KOPT-K1 (cell line): ENCODE data around the gene DRC3.
"Not testable (repeated sequence)": the region's sequence is repeated elsewhere in the genome, so short reads cannot be mapped to it uniquely, and the experiment has no call there.

ENCODE experiments used
- H3K27ac ChIP-seq: fragments of 200-600 bp; sonication (generic); 2 replicates; pipeline ENCODE4 v1.5.1; 2016; ENCODE audit warnings: antibody characterized with exemption, mild to moderate bottlenecking, low read depth, low read length; ENCODE audit not compliant: poor library complexity, severe bottlenecking
- H3K36me3 ChIP-seq: fragments of 200-600 bp; sonication (generic); 2 replicates; pipeline ENCODE4 v1.5.1; 2017; ENCODE audit warnings: antibody characterized with exemption, mild to moderate bottlenecking, low read length, moderate library complexity; ENCODE audit not compliant: insufficient read depth
- H3K9me3 ChIP-seq: fragments of 200-600 bp; sonication (generic); 2 replicates; pipeline ENCODE4 v1.5.1; 2017; ENCODE audit warnings: antibody characterized with exemption, low read length, mild to moderate bottlenecking; ENCODE audit not compliant: insufficient read depth, poor library complexity, severe bottlenecking

The DRC3 gene

DNA sequence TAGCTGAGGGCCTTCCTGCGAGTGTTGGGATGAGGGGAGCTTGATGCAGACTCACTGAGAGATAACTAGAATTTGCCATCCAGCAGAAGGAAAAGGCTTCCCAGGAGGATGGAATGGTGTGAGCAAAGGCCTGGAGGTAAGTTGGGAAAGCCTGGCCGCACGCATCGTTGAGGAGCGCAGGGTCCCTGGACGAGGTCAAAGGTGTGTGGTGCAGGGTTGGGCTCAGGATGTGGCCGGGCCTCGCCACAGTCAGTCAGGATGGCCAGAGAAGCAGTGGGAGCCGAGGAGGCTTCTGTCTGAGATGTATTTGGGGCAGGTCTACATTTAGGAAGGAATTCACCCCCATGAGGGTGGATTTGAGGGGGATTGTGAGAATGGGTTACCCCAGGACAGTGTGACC, 16.4 kb downstream of the DRC3 start:
- Histone ChIP-seq H3K36me3 (no peaks in the 10 kb centered on the region), H3K27ac (no peak overlapping the region), H3K9me3 (no peaks in the 10 kb centered on the region)

DNA sequence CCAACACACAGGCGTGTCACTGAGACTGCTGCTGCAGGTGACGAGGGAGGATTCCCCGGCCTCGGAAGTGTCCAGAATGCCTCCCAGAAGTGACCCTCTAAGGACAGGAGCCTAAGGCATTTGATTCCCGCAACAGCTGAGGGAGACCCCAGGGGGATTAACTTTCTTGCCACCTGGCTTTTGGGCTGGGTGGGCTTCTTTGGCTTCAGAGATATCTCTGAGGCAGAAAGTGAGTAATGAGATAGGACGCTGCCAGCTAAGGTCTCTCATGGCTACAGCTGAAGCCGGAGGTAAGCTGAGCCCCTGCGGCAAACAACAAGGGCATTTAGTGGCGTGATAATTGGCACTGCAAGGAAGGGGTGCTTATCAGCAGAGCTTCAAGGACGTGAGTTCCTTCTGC, 17.0 kb downstream of the DRC3 start:
- Histone ChIP-seq H3K9me3 (no peaks in the 10 kb centered on the region), H3K36me3 (no peaks in the 10 kb centered on the region), H3K27ac (no peak overlapping the region)

DNA sequence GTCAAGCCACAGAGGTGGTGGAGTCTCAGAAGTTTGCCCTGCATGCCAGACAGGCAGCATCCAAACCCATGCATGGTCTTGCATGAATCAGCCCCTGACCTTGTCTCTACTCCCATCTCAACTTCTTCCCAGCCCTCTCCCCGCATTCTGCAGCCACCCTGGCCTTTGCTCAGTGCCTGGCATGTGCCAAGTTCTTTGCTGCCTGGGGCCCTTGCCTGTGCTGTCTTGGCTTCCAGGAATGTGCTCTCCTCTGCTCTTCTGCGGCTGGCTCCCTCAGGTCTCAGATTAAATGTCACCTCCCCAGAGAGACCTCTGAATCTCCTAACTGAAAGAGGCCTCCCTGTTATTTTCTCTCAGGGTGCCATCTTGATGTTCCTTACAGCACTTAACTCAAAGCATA, 17.6 kb downstream of the DRC3 start:
- Histone ChIP-seq H3K36me3 (no peaks in the 10 kb centered on the region), H3K9me3 (no peaks in the 10 kb centered on the region), H3K27ac (no peak overlapping the region)

DNA sequence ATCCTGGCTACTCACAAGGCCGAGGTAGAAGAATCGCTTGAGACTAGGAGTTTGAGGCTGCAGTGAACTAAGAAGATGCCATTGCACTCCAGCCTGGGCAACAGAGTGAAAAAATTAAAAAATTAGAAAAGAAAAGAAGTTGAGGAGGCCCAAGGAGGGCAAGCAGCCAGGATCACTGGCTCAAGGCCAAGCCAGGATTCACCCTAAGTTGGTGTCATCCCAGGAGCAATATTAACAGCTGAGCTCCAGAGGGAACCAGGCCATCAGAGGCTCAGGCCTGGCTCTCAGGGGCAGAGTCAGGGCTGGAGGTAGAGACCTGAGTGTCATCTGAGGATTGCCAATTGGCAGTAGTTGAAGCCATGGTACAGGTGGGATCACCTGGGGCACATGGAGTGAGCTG, 20.7 kb downstream of the DRC3 start:
- H3K36me3 ChIP-seq: no peaks in the 10 kb centered on the region
- no peak overlapping the region for H3K27ac ChIP-seq
- H3K9me3 ChIP-seq: no peaks in the 10 kb centered on the region

DNA sequence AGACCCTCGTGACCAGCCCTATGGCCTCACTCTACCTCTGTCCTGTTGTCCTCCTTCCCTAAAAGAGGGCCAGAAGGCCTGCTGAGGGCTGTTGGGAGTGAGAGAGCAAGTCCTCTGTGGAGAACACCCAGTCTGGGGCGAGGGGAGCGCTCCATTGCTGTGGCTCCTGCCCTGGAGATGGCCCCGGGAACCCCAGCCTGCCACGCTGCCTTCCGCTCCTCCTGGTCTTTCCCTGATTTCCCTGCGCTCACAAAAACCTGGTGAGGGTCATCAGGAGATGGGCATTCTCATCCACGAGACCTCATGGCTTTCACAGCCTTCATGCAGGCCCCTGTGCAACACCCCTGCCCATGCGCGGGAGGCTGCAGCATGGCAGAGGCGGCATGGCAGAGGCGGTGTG, 21.2 kb downstream of the DRC3 start:
- no peaks in the 10 kb centered on the region for H3K36me3 ChIP-seq
- H3K9me3 ChIP-seq: no peaks in the 10 kb centered on the region
- no peak overlapping the region for H3K27ac ChIP-seq

DNA sequence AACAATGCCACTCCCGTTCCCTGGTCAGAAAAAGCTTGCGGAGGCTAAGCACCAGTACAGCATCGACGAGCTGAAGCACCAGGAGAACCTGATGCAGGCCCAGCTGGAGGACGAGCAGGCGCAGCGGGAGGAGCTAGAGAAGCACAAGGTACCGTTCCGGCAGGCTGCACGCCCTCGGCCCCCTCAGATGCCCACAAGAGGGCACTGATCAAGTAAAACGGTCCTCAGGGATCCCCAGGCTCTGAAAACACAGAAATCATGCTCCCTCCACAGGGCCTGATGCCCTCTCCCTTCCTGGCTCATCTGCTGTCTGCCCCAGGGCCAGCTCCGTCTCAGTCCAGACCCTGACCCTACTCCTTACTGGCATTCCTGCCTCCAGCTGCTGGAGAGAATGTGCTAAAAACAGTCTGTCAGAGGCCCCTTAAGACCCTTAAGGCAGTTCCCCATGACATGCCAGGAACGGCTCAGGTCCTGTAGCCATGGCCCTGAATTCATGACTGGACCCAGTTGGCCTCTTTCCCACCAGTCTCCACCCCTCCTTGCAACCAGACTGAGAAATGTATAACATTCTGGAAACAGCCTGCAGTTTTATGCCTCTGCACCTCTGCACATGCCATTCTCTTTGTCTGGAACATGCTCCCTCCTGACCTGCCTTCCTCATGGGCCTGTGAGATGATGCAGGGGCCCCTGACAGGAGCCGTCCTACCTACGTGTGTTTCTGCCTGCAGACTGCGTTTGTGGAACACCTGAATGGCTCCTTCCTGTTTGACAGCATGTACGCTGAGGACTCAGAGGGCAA, 21.8 kb downstream of the DRC3 start:
- H3K9me3 ChIP-seq: no peaks in the 10 kb centered on the region
- H3K36me3 ChIP-seq: no peaks in the 10 kb centered on the region
- H3K27ac ChIP-seq: no peak overlapping the region

DNA sequence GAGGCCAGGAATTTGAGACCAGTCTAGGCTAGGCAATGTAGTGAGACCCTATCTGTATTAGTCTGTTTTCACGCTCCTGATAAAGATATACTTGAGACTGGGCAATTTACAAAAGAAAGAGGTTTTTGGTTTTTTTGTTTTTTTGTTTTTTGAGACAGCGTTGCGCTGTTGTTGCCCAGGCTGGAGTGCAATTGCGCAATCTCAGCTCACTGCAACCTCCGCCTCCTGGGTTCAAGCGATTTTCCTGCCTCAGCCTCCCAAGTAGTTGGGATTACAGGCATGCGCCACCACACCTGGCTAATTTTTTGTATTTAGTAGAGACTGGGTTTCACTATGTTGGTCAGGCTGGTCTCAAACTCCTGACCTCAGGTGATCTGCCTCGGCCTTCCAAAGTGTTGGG, 23.2 kb downstream of the DRC3 start:
- H3K9me3 ChIP-seq, H3K27ac ChIP-seq, H3K36me3 ChIP-seq: not testable (repeated sequence)

DNA sequence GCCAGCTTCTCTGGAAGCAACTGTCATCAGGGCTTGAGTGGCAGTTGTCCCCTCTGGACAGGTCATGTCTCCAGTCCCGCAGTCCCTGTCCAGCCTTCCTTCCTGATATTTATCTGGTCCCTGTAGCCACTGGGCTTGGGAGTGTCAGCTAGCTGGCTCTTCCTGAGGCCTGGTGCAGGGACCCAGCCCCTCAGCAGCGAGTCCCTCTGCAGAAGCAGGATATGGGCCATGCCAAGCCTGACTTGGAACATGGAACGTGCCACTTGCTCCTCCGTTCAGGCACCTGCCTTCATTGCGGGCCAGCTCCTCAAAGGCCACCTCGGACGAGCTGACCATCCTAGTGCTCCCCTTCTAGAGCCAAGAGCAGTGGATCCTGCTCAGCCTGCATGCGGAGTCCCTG, 26.3 kb downstream of the DRC3 start:
- no peaks in the 10 kb centered on the region for H3K36me3 ChIP-seq
- no peaks in the 10 kb centered on the region for H3K9me3 ChIP-seq
- no peak overlapping the region for H3K27ac ChIP-seq

DNA sequence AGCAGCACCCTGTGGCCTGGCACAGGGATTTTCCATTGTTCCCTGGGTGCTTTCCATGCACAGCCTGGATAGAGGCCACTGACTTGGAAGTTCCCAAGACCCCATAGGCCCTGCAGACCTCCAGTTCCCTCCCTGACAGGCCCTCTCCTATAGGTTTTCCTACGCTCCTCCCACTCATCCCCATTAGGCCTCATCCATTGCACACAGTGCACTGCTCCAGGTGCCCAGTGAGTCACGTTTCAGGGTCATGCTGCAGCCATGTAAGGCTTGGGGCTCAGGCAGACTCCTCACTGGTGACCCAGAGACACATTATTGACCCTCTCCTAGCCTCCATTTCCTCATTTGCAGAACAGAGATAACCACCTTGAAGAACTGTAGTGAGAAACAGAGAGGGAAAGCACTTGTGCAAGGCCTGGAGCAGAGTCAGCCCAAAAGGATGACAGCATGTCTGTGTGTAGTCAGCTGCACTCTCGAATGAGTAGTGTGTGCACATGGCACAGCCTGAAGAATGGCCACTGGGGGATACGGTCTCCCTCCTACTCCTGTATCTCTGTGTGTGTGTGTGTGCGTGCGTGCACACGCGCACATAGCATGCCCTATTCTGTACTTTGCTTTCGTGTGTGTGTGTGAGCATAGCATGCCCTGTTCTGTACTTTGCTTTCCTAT, 26.8 kb downstream of the DRC3 start:
- no peak overlapping the region for H3K27ac ChIP-seq
- H3K9me3 ChIP-seq: no peaks in the 10 kb centered on the region
- H3K36me3 ChIP-seq: no peaks in the 10 kb centered on the region

DNA sequence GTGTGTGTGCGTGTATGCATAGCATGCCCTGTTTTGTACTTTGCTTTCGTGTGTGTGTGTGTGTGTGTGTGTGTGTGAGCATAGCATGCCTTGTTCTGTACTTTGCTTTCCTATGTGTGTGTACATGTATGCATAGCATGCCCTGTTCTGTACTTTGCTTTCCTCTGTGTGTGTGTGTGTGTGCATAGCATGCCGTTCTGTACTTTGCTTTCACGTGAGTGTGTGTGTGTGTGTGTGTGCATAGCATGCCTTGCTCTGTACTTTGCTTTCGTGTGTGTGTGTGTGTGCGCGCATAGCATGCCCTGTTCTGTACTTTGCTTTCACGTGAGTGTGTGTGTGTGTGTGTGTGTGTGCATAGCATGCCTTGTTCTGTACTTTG, 27.4 kb downstream of the DRC3 start:
- Histone ChIP-seq H3K9me3 (no peaks in the 10 kb centered on the region), H3K36me3 (no peaks in the 10 kb centered on the region), H3K27ac (no peak overlapping the region)

DNA sequence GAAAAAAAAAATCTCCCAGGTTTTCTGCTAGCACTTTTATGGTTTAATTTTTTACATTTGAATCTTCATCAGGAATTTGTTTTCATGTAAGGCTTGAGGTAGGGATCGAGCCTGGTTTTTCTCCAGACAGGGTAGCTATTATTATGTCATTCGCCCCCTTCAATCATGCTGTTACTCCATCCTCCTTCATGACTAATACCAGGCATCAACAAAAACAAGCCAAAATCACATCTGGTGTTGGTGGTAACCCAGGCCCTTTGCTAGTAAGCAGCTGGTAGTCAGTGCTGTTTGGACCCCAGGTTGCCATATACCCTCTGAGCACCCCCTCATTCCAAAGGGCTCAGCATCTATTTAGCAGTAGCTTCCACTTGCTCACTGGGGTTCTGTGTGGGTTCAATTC, 29.5 kb downstream of the DRC3 start:
- Histone ChIP-seq H3K27ac (no peak overlapping the region), H3K36me3 (no peaks in the 10 kb centered on the region), H3K9me3 (no peaks in the 10 kb centered on the region)

DNA sequence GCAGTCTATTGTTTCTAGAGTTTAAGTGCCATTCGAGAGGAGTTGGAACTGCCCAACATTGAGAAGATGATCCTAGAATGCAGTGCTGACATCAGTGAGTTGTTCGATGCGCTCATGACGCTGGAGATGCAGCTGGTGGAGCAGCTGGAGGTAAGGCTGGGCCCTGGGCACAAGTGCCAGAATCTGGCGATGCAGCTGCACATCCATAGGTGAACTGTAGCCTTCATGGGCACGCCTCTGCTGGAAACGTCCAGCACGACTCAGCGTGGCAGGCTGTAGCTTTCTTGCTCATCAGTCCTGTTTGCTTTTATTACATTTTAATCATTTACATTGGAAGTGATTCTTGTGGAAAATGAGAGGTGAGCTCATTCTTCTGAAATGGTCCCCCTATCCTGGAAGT, 31.7 kb downstream of the DRC3 start:
- Histone ChIP-seq H3K36me3 (no peaks in the 10 kb centered on the region), H3K9me3 (no peaks in the 10 kb centered on the region), H3K27ac (no peak overlapping the region)

DNA sequence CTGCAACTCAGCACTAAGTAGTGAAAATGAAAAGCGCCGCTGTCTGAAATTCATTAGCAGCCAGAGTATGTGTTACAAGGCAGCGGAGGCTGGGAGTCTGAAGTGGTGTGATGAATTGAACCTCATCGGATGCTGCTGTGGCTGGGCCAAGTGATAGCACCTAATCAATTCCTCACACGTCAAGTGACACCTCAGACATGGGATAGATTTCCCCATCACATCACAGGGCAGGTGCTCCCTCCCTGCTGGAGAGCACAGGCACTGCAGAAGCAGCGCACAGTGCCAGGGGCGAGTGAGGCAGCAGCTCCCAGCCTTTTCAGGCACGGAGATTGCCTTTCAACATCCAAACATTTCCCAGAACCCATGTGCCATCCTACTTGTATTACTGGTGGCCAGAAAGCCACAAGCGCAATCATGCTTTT, 32.2 kb downstream of the DRC3 start:
- Histone ChIP-seq H3K9me3 (no peaks in the 10 kb centered on the region), H3K36me3 (no peaks in the 10 kb centered on the region), H3K27ac (no peak overlapping the region)

DNA sequence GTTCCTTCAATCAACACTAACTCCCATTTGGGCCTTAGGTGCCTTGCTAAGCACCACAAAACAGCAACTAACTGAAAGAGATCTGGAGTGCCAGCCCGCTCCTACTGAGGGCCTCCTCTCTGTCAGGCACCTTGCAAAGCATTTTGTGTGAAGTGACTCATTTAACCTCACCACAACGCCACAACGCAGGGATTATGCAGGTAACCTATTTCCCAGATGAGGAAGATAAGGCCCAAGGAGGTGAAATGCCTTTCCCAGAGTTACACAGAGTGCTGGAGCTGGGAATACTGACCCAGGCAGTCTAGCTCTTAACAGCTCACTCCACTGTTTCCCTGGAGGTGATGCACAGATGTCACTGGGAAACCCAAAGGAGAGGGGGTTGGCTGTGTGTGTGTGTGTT, 32.8 kb downstream of the DRC3 start:
- Histone ChIP-seq H3K27ac (no peak overlapping the region), H3K36me3 (no peaks in the 10 kb centered on the region), H3K9me3 (no peaks in the 10 kb centered on the region)

DNA sequence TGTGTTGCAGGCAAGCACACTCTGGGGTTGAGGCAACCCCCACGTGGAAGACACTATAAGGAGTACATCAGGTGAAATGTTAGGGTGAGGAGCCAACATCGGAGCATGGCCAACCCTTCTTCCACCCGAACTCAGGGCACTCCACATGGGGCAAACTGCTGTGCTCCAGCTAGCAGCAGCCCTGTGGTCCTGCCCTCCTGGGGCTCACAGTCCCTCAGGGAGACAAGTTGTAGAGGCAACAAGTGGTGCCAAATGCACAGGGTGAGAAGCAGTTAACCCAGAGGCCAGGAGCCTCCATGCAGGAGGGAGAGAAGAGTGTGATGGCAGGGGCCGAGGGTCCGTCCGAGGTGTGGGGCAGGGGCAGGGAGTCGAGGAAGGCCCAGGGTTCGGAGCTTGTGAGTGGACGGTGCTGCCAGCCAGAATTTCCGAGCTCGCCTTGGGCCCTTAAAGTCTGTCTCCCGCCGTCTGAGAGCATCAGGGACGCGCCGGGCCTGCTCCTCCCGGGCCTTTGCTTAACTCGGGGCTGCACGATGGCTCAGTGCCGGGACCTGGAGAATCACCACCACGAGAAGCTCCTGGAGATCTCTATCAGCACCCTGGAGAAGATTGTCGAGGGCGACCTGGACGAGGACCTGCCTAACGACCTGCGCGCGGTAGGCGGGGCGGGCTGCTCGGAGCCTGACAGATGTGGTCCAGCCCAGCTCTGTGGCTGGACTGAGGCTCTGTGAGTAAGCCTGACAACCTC, 34.0 kb downstream of the DRC3 start:
- Histone ChIP-seq H3K27ac (no peak overlapping the region), H3K9me3 (no peaks in the 10 kb centered on the region), H3K36me3 (no peaks in the 10 kb centered on the region)
